Measurements from ENCODE around the gene STYX.

STYX gene

DNA sequence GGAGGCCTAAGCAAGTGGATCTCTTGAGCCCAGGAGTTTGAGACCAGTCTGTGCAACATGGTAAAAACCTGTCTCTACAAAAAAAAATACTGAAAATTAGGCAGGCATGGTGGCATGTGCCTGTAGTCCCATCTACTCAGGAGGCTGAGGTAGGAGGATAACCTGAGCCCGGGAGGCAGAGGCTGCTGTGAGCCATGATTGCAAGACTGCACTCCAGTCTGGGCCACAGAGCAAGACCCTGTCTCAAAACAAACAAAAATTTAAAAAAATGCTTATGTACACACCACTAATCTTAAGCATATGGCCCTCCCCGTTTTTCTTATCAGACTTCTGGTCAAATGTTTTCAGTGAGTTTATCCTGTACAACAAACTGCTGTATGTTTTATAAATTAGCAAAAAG lies 63.1 kb downstream of the STYX start:
- ATAC-seq (ENCODE audit: low read depth): no peak
- H3K4me1 ChIP-seq (ENCODE audit: insufficient read depth, poor library complexity, severe bottlenecking): peaks cover 24% of the 10 kb centered on the region
- H3K9me3 ChIP-seq (ENCODE audit: severe bottlenecking): no peaks in the 10 kb centered on the region
- DNase-seq (ENCODE audit: low spot score): no peak
- no peak overlapping the region for H3K4me3 ChIP-seq (ENCODE audit: severe bottlenecking)
- TF ChIP-seq CTCF (IDR thresholded peaks at IDR 0.05; ENCODE audit: poor library complexity, severe bottlenecking): no peak
- no peak overlapping the region for H3K27ac ChIP-seq (ENCODE audit: poor library complexity, severe bottlenecking)
- no peaks in the 10 kb centered on the region for H3K27me3 ChIP-seq (ENCODE audit: insufficient read depth, poor library complexity, severe bottlenecking)
- peaks cover 12% of the 10 kb centered on the region for H3K36me3 ChIP-seq (ENCODE audit: low read depth)

GRCh38 chr14:52797653-52798052 lies 67.7 kb downstream of the STYX start:
- no peak for TF ChIP-seq CTCF (IDR thresholded peaks at IDR 0.05; ENCODE audit: poor library complexity, severe bottlenecking)
- DNase-seq (ENCODE audit: low spot score): no peak
- Histone ChIP-seq H3K9me3 (ENCODE audit: severe bottlenecking) (no peaks in the 10 kb centered on the region), H3K27me3 (ENCODE audit: insufficient read depth, poor library complexity, severe bottlenecking) (no peaks in the 10 kb centered on the region), H3K36me3 (ENCODE audit: low read depth) (no peaks in the 10 kb centered on the region), H3K27ac (ENCODE audit: poor library complexity, severe bottlenecking) (no peak overlapping the region), H3K4me1 (ENCODE audit: insufficient read depth, poor library complexity, severe bottlenecking) (peaks cover 15% of the 10 kb centered on the region), H3K4me3 (ENCODE audit: severe bottlenecking) (no peak overlapping the region)
- no peak for ATAC-seq (ENCODE audit: low read depth)

- Histone ChIP-seq H3K36me3 (ENCODE audit: low read depth) (no peaks in the 10 kb centered on the region), H3K27ac (ENCODE audit: poor library complexity, severe bottlenecking) (no peak overlapping the region), H3K4me3 (ENCODE audit: severe bottlenecking) (no peak overlapping the region), H3K27me3 (ENCODE audit: insufficient read depth, poor library complexity, severe bottlenecking) (no peaks in the 10 kb centered on the region), H3K9me3 (ENCODE audit: severe bottlenecking) (no peaks in the 10 kb centered on the region), H3K4me1 (ENCODE audit: insufficient read depth, poor library complexity, severe bottlenecking) (peaks cover 22% of the 10 kb centered on the region)
- DNase-seq (ENCODE audit: low spot score) (no peak), ATAC-seq (ENCODE audit: low read depth) (no peak)
- TF ChIP-seq CTCF (IDR thresholded peaks at IDR 0.05; ENCODE audit: poor library complexity, severe bottlenecking): no peak
Measured at GRCh38 chr14:52798826-52799225, 68.9 kb downstream of the STYX start.

GRCh38 chr14:52801014-52801712 lies 71.2 kb downstream of the STYX start:
- Histone ChIP-seq H3K36me3 (ENCODE audit: low read depth) (no peaks in the 10 kb centered on the region), H3K4me3 (ENCODE audit: severe bottlenecking) (no peak overlapping the region), H3K27ac (ENCODE audit: poor library complexity, severe bottlenecking) (peak overlapping the region; percentile 60), H3K27me3 (ENCODE audit: insufficient read depth, poor library complexity, severe bottlenecking) (no peaks in the 10 kb centered on the region), H3K4me1 (ENCODE audit: insufficient read depth, poor library complexity, severe bottlenecking) (peaks cover 22% of the 10 kb centered on the region), H3K9me3 (ENCODE audit: severe bottlenecking) (no peaks in the 10 kb centered on the region)
- DNase-seq (ENCODE audit: low spot score): no peak
- TF ChIP-seq CTCF (IDR thresholded peaks at IDR 0.05; ENCODE audit: poor library complexity, severe bottlenecking): no peak
- ATAC-seq (ENCODE audit: low read depth): peak; percentile 22; the same call in 1 of the 3 replicates

DNA sequence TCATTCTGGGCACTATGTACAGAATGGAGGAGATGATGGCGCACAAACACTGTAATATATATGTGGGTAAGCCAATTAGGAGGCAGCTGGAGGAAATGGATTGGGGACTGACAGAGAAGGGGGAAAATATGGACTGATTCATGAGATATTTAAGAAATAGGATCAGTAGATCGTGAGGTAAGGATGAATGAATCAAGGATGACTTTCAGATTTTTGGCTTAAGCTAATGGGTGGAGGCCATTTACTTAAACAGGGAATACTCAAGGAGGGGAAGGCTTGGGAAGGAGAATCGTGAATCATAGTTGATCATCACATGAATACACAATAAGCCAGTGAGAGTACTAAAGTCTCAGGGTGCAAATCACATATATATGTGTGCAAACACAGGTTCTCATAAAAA lies 72.6 kb downstream of the STYX start:
- no peaks in the 10 kb centered on the region for H3K9me3 ChIP-seq (ENCODE audit: severe bottlenecking)
- ATAC-seq (ENCODE audit: low read depth): peak; percentile 91
- peak overlapping the region; percentile 60 for H3K27ac ChIP-seq (ENCODE audit: poor library complexity, severe bottlenecking)
- no peak for DNase-seq (ENCODE audit: low spot score)
- peaks cover 22% of the 10 kb centered on the region for H3K4me1 ChIP-seq (ENCODE audit: insufficient read depth, poor library complexity, severe bottlenecking)
- no peak for TF ChIP-seq CTCF (IDR thresholded peaks at IDR 0.05; ENCODE audit: poor library complexity, severe bottlenecking)
- H3K4me3 ChIP-seq (ENCODE audit: severe bottlenecking): no peak overlapping the region
- H3K36me3 ChIP-seq (ENCODE audit: low read depth): no peaks in the 10 kb centered on the region
- H3K27me3 ChIP-seq (ENCODE audit: insufficient read depth, poor library complexity, severe bottlenecking): no peaks in the 10 kb centered on the region

Data from RWPE2 (cell line).